NB4 (cell line): ENCODE measurements around the gene ATG2B.

Source experiments
- DNase-seq: peaks from one replicate; pipeline ENCODE4 v3.0.0; 2010; ENCODE audit warnings: low read depth
- H3K4me3 ChIP-seq: one replicate; pipeline ENCODE4 v1.5.1; 2011; ENCODE audit warnings: mild to moderate bottlenecking, low read depth, low read length, moderate library complexity
- CTCF ChIP-seq: IDR thresholded peaks from one replicate; pipeline ENCODE4 v1.5.1; 2012; ENCODE audit warnings: low read depth, low read length
- MAX ChIP-seq: IDR thresholded peaks from 2 replicates; pipeline ENCODE4 v1.6.1; 2011; ENCODE audit warnings: low read depth, low read length
- MYC ChIP-seq: IDR thresholded peaks from 2 replicates; pipeline ENCODE4 v1.6.1; 2011; ENCODE audit warnings: low read depth, low read length
- POLR2A ChIP-seq: IDR thresholded peaks from 2 replicates; pipeline ENCODE4 v1.6.1; 2011; ENCODE audit warnings: mild to moderate bottlenecking; ENCODE audit not compliant: insufficient read length; ENCODE audit errors: extremely low read depth

Gene ATG2B

GRCh38 chr14:96238676-96239265 is 124.4 kb downstream of the ATG2B start:
- H3K4me3 ChIP-seq, result no peak overlapping the region
- no peak for TF ChIP-seq CTCF
- no peak for TF ChIP-seq MAX
- no peak for TF ChIP-seq MYC
- TF ChIP-seq POLR2A, result no peak
- no peak for DNase-seq

GRCh38 chr14:96237641-96238040 is 125.5 kb downstream of the ATG2B start:
- H3K4me3 ChIP-seq, result no peak overlapping the region
- DNase-seq, result no peak

GRCh38 chr14:96235426-96235825 is 127.7 kb downstream of the ATG2B start:
- no peak overlapping the region for H3K4me3 ChIP-seq
- no peak for DNase-seq
- TF ChIP-seq MAX, result no peak
- no peak for TF ChIP-seq POLR2A
- TF ChIP-seq MYC, result no peak
- no peak for TF ChIP-seq CTCF

More at GRCh38 chr14:96237641-96238040, 125.5 kb downstream of the ATG2B start:
- TF ChIP-seq POLR2A (no peak), MYC (no peak), CTCF (no peak)

GRCh38 chr14:96233661-96234060 is 129.5 kb downstream of the ATG2B start:
- DNase-seq, result no peak
- TF ChIP-seq CTCF (no peak), MAX (no peak), POLR2A (no peak), MYC (no peak)

GRCh38 chr14:96232506-96232905 is 130.6 kb downstream of the ATG2B start:
- H3K4me3 ChIP-seq, result no peak overlapping the region
- DNase-seq, result no peak
- TF ChIP-seq CTCF (no peak), MAX (no peak), POLR2A (no peak), MYC (no peak)

More at GRCh38 chr14:96233661-96234060, 129.5 kb downstream of the ATG2B start:
- no peak overlapping the region for H3K4me3 ChIP-seq
